GM12878 (cell line): Measurements from ENCODE around the gene SLC25A44. TPM values are rescaled to one million over a fixed set of nuclear protein-coding genes. Genes with fewer than 3 reads are reported as not detected.

Source experiments
- ATAC-seq: fragments of 200-7000 bp; cut with Tn5 transposase; 3 replicates; pipeline ENCODE4 v1.9.1; 2020; ENCODE audit warnings: mild to moderate bottlenecking, moderate library complexity
- BruUV-seq: library from RNA; stranded (reverse); fragments of 400-500 nt; replicated peaks from 2 replicates; lab custom pipeline; 2021; lab: Mats Ljungman, UMichigan
- CTCF ChIA-PET: fragments of 300-600 bp; sonication (Branson Sonifier 250); formaldehyde crosslinking; extraction: SDS; loops from one replicate; lab custom pipeline; 2021; ENCODE audit warnings: inconsistent platforms; lab: Yijun Ruan, JAX
- POLR2A ChIA-PET: fragments of 350-600 bp; formaldehyde crosslinking; extraction: SDS; loops from one replicate; lab custom pipeline; 2021; ENCODE audit warnings: inconsistent platforms; lab: Charles Lee
- RAD21 ChIA-PET: fragments of 300-600 bp; sonication (Branson Sonifier 250); formaldehyde crosslinking; loops from one replicate; lab custom pipeline; 2023; ENCODE audit warnings: antibody characterized with exemption; ENCODE audit not compliant: unreplicated experiment; lab: Charles Lee
- SMC1A ChIA-PET: fragments of 300-600 bp; sonication (Branson Sonifier 250); formaldehyde crosslinking; loops from one replicate; lab custom pipeline; 2023; ENCODE audit not compliant: unreplicated experiment, uncharacterized antibody; lab: Charles Lee
- DNase-seq: peaks from one replicate; pipeline ENCODE4 v3.0.0-alpha.2; 2011; ENCODE audit warnings: low read depth, low spot score
- FAIRE-seq: peaks from 3 replicates; lab custom pipeline; 2011; peaks lifted over from hg19 to GRCh38; lab: Jason Lieb, UNC
- H2AFZ ChIP-seq: 2 replicates; pipeline ENCODE4 v1.6.0; 2011; ENCODE audit warnings: low read depth, low read length, control low read depth; ENCODE audit not compliant: control insufficient read depth
- H3K27ac ChIP-seq: 2 replicates; pipeline ENCODE4 v1.5.1; 2011; ENCODE audit warnings: control low read depth; ENCODE audit not compliant: control insufficient read depth, insufficient read depth
- H3K27me3 ChIP-seq, 2 experiments: replicated peaks in 1 of 2; 2 replicates each; pipeline versions ENCODE4 v1.6.0 to v1.6.1; 2011; ENCODE audit warnings: low read length in 1 of 2; ENCODE audit not compliant: control insufficient read depth in 2 of 2, insufficient read depth in 2 of 2
- H3K36me3 ChIP-seq, 2 experiments: 2 replicates each; pipeline ENCODE4 v1.5.1; 2011; ENCODE audit warnings: low read length in 1 of 2; ENCODE audit not compliant: control insufficient read depth in 2 of 2, insufficient read depth in 2 of 2
- H3K4me1 ChIP-seq: 2 replicates; pipeline ENCODE4 v1.6.1; 2011; ENCODE audit warnings: mild to moderate bottlenecking, low read length, moderate library complexity, mixed read lengths; ENCODE audit not compliant: control insufficient read depth, insufficient read depth
- H3K4me2 ChIP-seq: 2 replicates; pipeline ENCODE4 v1.6.0; 2011; ENCODE audit warnings: control low read depth; ENCODE audit not compliant: control insufficient read depth, insufficient read depth
- H3K4me3 ChIP-seq: fragments of 200-600 bp; sonication (generic); 2 replicates; pipeline ENCODE4 v1.5.1; 2016
- H3K79me2 ChIP-seq: 2 replicates; pipeline ENCODE4 v1.6.0; 2011; ENCODE audit warnings: low read length; ENCODE audit not compliant: control insufficient read depth, insufficient read depth
- H3K9ac ChIP-seq: 2 replicates; pipeline ENCODE4 v1.8.0; 2011; ENCODE audit warnings: low read length, control low read depth, mixed read lengths; ENCODE audit not compliant: control insufficient read depth, insufficient read depth
- H3K9me3 ChIP-seq: replicated peaks from 3 replicates; pipeline ENCODE4 v1.5.1; 2011; ENCODE audit warnings: mild to moderate bottlenecking, low read length; ENCODE audit not compliant: control insufficient read depth, insufficient read depth
- H4K20me1 ChIP-seq: 2 replicates; pipeline ENCODE4 v1.6.0; 2011; ENCODE audit not compliant: control insufficient read depth, insufficient read depth
- CBX5 ChIP-seq: sonication (generic); IDR thresholded peaks from 2 replicates; pipeline ENCODE4 v1.6.1; 2016; ENCODE audit warnings: low read depth, moderate library complexity, mild to moderate bottlenecking, inconsistent platforms
- CEBPZ ChIP-seq: fragments of 150-350 bp; IDR thresholded peaks from 2 replicates; pipeline ENCODE4 v1.6.1; 2016; ENCODE audit warnings: low read depth, low read length
- E2F4 ChIP-seq: IDR thresholded peaks from 2 replicates; pipeline ENCODE4 v1.6.1; 2012; ENCODE audit warnings: low read depth, low read length, improper control_type of control experiment
- EP300 ChIP-seq, 2 experiments: fragments of 150-350 bp in 1 of 2; IDR thresholded peaks; 2 replicates each; pipeline ENCODE4 v1.6.1; 2011 to 2012; ENCODE audit warnings: low read depth in 2 of 2, low read length in 2 of 2, borderline replicate concordance in 1 of 2, improper control_type of control experiment in 1 of 2, inconsistent platforms in 1 of 2; ENCODE audit not compliant: control insufficient read depth in 1 of 2
- ESRRA ChIP-seq: IDR thresholded peaks from 2 replicates; pipeline ENCODE4 v1.6.1; 2012; ENCODE audit warnings: mild to moderate bottlenecking, low read length, improper control_type of control experiment
- FOXM1 ChIP-seq: IDR thresholded peaks from 2 replicates; pipeline ENCODE4 v1.6.1; 2012; ENCODE audit warnings: low read depth, mild to moderate bottlenecking, inconsistent platforms, low read length, moderate library complexity
- HDGF ChIP-seq: fragments of 450-650 bp; IDR thresholded peaks from 2 replicates; pipeline ENCODE4 v1.6.1; 2016; ENCODE audit warnings: antibody characterized with exemption
- MEF2A ChIP-seq: IDR thresholded peaks from 2 replicates; pipeline ENCODE4 v1.6.1; 2011; ENCODE audit warnings: low read depth, mild to moderate bottlenecking, low read length, moderate library complexity; ENCODE audit not compliant: insufficient read depth
- NFIC ChIP-seq: IDR thresholded peaks from 2 replicates; pipeline ENCODE4 v1.6.1; 2012; ENCODE audit warnings: low read depth, mild to moderate bottlenecking, inconsistent platforms, low read length, moderate library complexity
- POLR2AphosphoS2 ChIP-seq: IDR thresholded peaks from 2 replicates; pipeline ENCODE4 v1.6.1; 2011; ENCODE audit warnings: low read depth, mild to moderate bottlenecking, low read length, improper control_type of control experiment, moderate library complexity
- SMARCA5 ChIP-seq: fragments of 450-650 bp; IDR thresholded peaks from 2 replicates; pipeline ENCODE4 v1.6.1; 2017; ENCODE audit warnings: mild to moderate bottlenecking
- SPI1 ChIP-seq: IDR thresholded peaks from 2 replicates; pipeline ENCODE4 v1.6.1; 2011; ENCODE audit warnings: low read depth, mild to moderate bottlenecking, low read length, moderate library complexity, borderline replicate concordance; ENCODE audit not compliant: insufficient read depth
- SRF ChIP-seq, 2 experiments: IDR thresholded peaks; 2 replicates each; pipeline ENCODE4 v1.6.1; 2011; ENCODE audit warnings: low read depth in 2 of 2, low read length in 2 of 2, mild to moderate bottlenecking in 1 of 2, moderate library complexity in 1 of 2
- ZBTB40 ChIP-seq: fragments of 450-650 bp; IDR thresholded peaks from 2 replicates; pipeline ENCODE4 v1.6.1; 2016; ENCODE audit warnings: mild to moderate bottlenecking, moderate library complexity, borderline replicate concordance
- ZNF622 ChIP-seq: fragments of 450-650 bp; IDR thresholded peaks from 2 replicates; pipeline ENCODE4 v1.6.1; 2017; ENCODE audit warnings: mild to moderate bottlenecking, inconsistent platforms
- WGBS: methylation state at CpG from one replicate; pipeline ENCODE4 v1.1.6; 2016; ENCODE audit warnings: low lambda C conversion rate; ENCODE audit not compliant: insufficient replicate concordance, insufficient coverage; ENCODE audit errors: missing lambda C conversion rate; 5-methylcytosine and 5-hydroxymethylcytosine counted together
- in situ Hi-C: fragments of 300-500 bp; cut with MboI; formaldehyde crosslinking; loops from 9 replicates; pipeline ENCODE4 v1.14.3; 2018; ENCODE audit warnings: mixed read lengths
- intact Hi-C: fragments of 100-400 bp; cut with micrococcal nuclease; formaldehyde crosslinking; loops from one replicate; pipeline ENCODE4 v1.14.2; 2022; ENCODE audit not compliant: unreplicated experiment
- polyA plus RNA-seq, 11 experiments: library from polyadenylated mRNA; depleted of rRNA in 4 of 11; unstranded in 6 of 11; stranded (reverse) in 5 of 11; fragments of >200 nt; fragmentation: Nextera tagmentation in 4 of 11; fragmentation: Illumina TruSeq in 1 of 11; extraction: Ambion mirVana in 4 of 11; extraction: Trizol in 1 of 11; gene quantifications; 1 replicate in 1 of 11; 2 replicates in 10 of 11; pipeline versions ENCODE4 v1.2.1 to v1.2.3, GENCODE V29; 2011 to 2016; ENCODE audit warnings: inconsistent platforms in 2 of 11, missing spikeins in 2 of 11, low read depth in 1 of 11
- total RNA-seq, 4 experiments: library from RNA; depleted of rRNA in 3 of 4; stranded (reverse); fragments of >200 nt in 3 of 4; fragmentation: Illumina TruSeq in 1 of 4; extraction: Trizol in 1 of 4; gene quantifications; 2 replicates each; pipeline versions ENCODE4 v1.2.1 to v1.2.3, GENCODE V29; 2013 to 2021

Gene SLC25A44
- total and polyA plus RNA-seq, 10 of the 15 experiments (the other 5 are each of a cell fraction or from before 2014, with no cell fraction given) = 7.1 to 43.3 (median 30.4) TPM

- Histone ChIP-seq H3K4me2 (peak overlapping the region; percentile 83), H3K4me3 (no peak overlapping the region), H2AFZ (no peak overlapping the region), H3K27me3 (no peaks in the 10 kb centered on the region), H3K79me2 (no peaks in the 10 kb centered on the region), H3K36me3 (peaks cover 1 to 10% of the 10 kb centered on the region in 2 experiments; a peak in 3 of 4 replicates), H3K27ac (peak overlapping the region; percentile 98), H3K9me3 (no peaks in the 10 kb centered on the region), H4K20me1 (no peaks in the 10 kb centered on the region), H3K9ac (peak overlapping the region; percentile 45; the same call in 1 of the 2 replicates), H3K4me1 (peaks cover 25% of the 10 kb centered on the region)
- DNase-seq (peak; percentile 90), ATAC-seq (peak; percentile 87), FAIRE-seq (peak; percentile 76)
- CTCF ChIA-PET = interaction anchor here (0.6 to 14.2 kb wide), 21 partner anchors 8 to 374 kb away, joined by 3 to 502 read pairs (median 5); partner anchors contain the start of genes CCT3, PMF1, SEMA4A and TSACC
- WGBS = 3% methylated on average over 2 of the region's 2 CpGs
- SMC1A ChIA-PET = interaction anchor here (0.6 to 14.3 kb wide), 18 partner anchors 8 to 249 kb away, joined by 3 to 411 read pairs (median 6); partner anchors contain the start of genes PMF1, SEMA4A, SLC25A44 and SMG5
- intact Hi-C loops = no loop called here
- POLR2A ChIA-PET = interaction anchor here (0.6 to 4.9 kb wide), 9 partner anchors 13 to 911 kb away, joined by 3 to 84 read pairs (median 5); partner anchors contain the start of genes PMF1, SEMA4A and SMG5
- RAD21 ChIA-PET = interaction anchor here (1.1 to 10.0 kb wide), 14 partner anchors 11 to 148 kb away, joined by 3 to 361 read pairs (median 10); partner anchors contain the start of genes SEMA4A, SLC25A44 and SMG5
- in situ Hi-C loops = no loop called here
- BruUV-seq = no TSS peak
- TF ChIP-seq SMARCA5 (0 out of 2 replicates have a peak, but pooled peaks have one; percentile 9), MEF2A (peak; percentile 98), HDGF (no peak), E2F4 (no peak), SPI1 (no peak), EP300 (IDR thresholded peaks at IDR 0.05; ENCODE audit: borderline replicate concordance in 1 of 2, control insufficient read depth in 1 of 2, low read depth in 2 of 2, low read length in 2 of 2) (peak; percentile 79 to 92), ESRRA (no peak), FOXM1 (peak; percentile 94), CBX5 (peak; percentile 75; the same call in 1 of the 2 replicates), CEBPZ (no peak), ZBTB40 (no peak; the same call in 1 of the 2 replicates), ZNF622 (no peak), SRF (IDR thresholded peaks at IDR 0.05; ENCODE audit: low read depth in 2 of 2, low read length in 2 of 2) (no peak), POLR2AphosphoS2 (no peak), NFIC (peak; percentile 97)
Observed at GRCh38 chr1:156226116-156226538, 32.2 kb downstream of the SLC25A44 start.
